ENCODE measurements around the gene MYRF. TPM values are rescaled to one million over a fixed set of nuclear protein-coding genes. Genes with fewer than 3 reads are reported as not detected.
A peak's percentile ranks its signal among the peaks of the same experiment; 100 is the strongest.

The MYRF gene
- total and polyA plus RNA-seq, 4 donors, result 11.9 to 41.2 (median 25.2) TPM

- peaks cover 0 to 26% (median 10%) of the 10 kb centered on the region in 5 donors for H3K4me1 ChIP-seq (ENCODE audit: control insufficient read depth in 5 of 5, insufficient read depth in 5 of 5, low read length in 5 of 5)
- ATAC-seq (ENCODE audit: insufficient read depth, low FRiP score) (no peak), DNase-seq (no peak)
- H3K27ac ChIP-seq (ENCODE audit: low read depth in 1 of 2, low read length in 1 of 2), result no peak overlapping the region
- H3K9ac ChIP-seq (ENCODE audit: insufficient read depth in 1 of 2, low read length in 2 of 2), result no peak overlapping the region
- H3K4me3 ChIP-seq, result no peak overlapping the region
- no peaks in the 10 kb centered on the region for H3K27me3 ChIP-seq (ENCODE audit: control insufficient read depth in 3 of 3, insufficient read depth in 3 of 3, low read length in 2 of 3)
- 79 to 83% methylated on average over 15 of the region's 15 CpGs for WGBS, 2 donors
- no peaks in the 10 kb centered on the region for H3K9me3 ChIP-seq (ENCODE audit: control insufficient read depth in 4 of 4, insufficient read depth in 3 of 4, low read length in 3 of 4)
- TF ChIP-seq CTCF (IDR thresholded peaks at IDR 0.05; ENCODE audit: control extremely low read depth, extremely low read depth), result no peak
- H3K36me3 ChIP-seq (ENCODE audit: control insufficient read depth in 4 of 4, insufficient read depth in 4 of 4, low read length in 4 of 4), result no peaks in the 10 kb centered on the region
Observed at GRCh38 chr11:61771195-61771894, 18.9 kb downstream of the MYRF start.

GRCh38 chr11:61771985-61772455 is 19.6 kb downstream of the MYRF start:
- Histone ChIP-seq H3K36me3 (ENCODE audit: control insufficient read depth in 4 of 4, insufficient read depth in 4 of 4, low read length in 4 of 4) (no peaks in the 10 kb centered on the region), H3K27ac (ENCODE audit: low read depth in 1 of 2, low read length in 1 of 2) (no peak overlapping the region), H3K4me1 (ENCODE audit: control insufficient read depth in 5 of 5, insufficient read depth in 5 of 5, low read length in 5 of 5) (peaks cover 0 to 26% (median 10%) of the 10 kb centered on the region in 5 donors), H3K4me3 (no peak overlapping the region), H3K27me3 (ENCODE audit: control insufficient read depth in 3 of 3, insufficient read depth in 3 of 3, low read length in 2 of 3) (no peaks in the 10 kb centered on the region), H3K9ac (ENCODE audit: insufficient read depth in 1 of 2, low read length in 2 of 2) (no peak overlapping the region), H3K9me3 (ENCODE audit: control insufficient read depth in 4 of 4, insufficient read depth in 3 of 4, low read length in 3 of 4) (no peaks in the 10 kb centered on the region)
- WGBS, 2 donors, result 49 to 73% methylated on average over 7 of the region's 7 CpGs
- peak in 2 of 3 donors; percentile 52 to 62 for DNase-seq
- ATAC-seq (ENCODE audit: insufficient read depth, low FRiP score), result no peak
- TF ChIP-seq CTCF (IDR thresholded peaks at IDR 0.05; ENCODE audit: control extremely low read depth, extremely low read depth), result no peak

GRCh38 chr11:61773356-61773755 is 20.9 kb downstream of the MYRF start:
- Histone ChIP-seq H3K9me3 (ENCODE audit: control insufficient read depth in 4 of 4, insufficient read depth in 3 of 4, low read length in 3 of 4) (no peaks in the 10 kb centered on the region), H3K4me1 (ENCODE audit: control insufficient read depth in 5 of 5, insufficient read depth in 5 of 5, low read length in 5 of 5) (peaks cover 0 to 22% (median 12%) of the 10 kb centered on the region in 5 donors), H3K36me3 (ENCODE audit: control insufficient read depth in 4 of 4, insufficient read depth in 4 of 4, low read length in 4 of 4) (peaks cover 0 to under 1% (median under 1%) of the 10 kb centered on the region in 4 donors), H3K9ac (ENCODE audit: insufficient read depth in 1 of 2, low read length in 2 of 2) (no peak overlapping the region), H3K27me3 (ENCODE audit: control insufficient read depth in 3 of 3, insufficient read depth in 3 of 3, low read length in 2 of 3) (no peaks in the 10 kb centered on the region), H3K4me3 (no peak overlapping the region), H3K27ac (ENCODE audit: low read depth in 1 of 2, low read length in 1 of 2) (no peak overlapping the region)
- DNase-seq, result no peak
- no peak for ATAC-seq (ENCODE audit: insufficient read depth, low FRiP score)
- WGBS, 2 donors, result 85 to 87% methylated on average over 10 of the region's 10 CpGs
- no peak for TF ChIP-seq CTCF (IDR thresholded peaks at IDR 0.05; ENCODE audit: control extremely low read depth, extremely low read depth)
